SK-N-MC (cell line): Measurements from ENCODE around the gene ADAMTS13.

ENCODE experiments used
- EZH2 ChIP-seq: fragments of 200-600 bp; sonication (generic); IDR thresholded peaks from one replicate; pipeline ENCODE4 v1.6.1; 2017; ENCODE audit warnings: antibody characterized with exemption
- POLR2AphosphoS5 ChIP-seq: IDR thresholded peaks from 2 replicates; pipeline ENCODE4 v1.6.1; 2012; ENCODE audit warnings: mild to moderate bottlenecking, low read depth, low read length, borderline replicate concordance

GRCh38 chr9:133463234-133463863, 41.2 kb downstream of the ADAMTS13 start:
- TF ChIP-seq POLR2AphosphoS5 (no peak), EZH2 (no peak)
